ENCODE results near the gene ODR4.
"Not testable (repeated sequence)": the region's sequence is repeated elsewhere in the genome, so short reads cannot be mapped to it uniquely, and the experiment has no call there.

ODR4 gene

DNA sequence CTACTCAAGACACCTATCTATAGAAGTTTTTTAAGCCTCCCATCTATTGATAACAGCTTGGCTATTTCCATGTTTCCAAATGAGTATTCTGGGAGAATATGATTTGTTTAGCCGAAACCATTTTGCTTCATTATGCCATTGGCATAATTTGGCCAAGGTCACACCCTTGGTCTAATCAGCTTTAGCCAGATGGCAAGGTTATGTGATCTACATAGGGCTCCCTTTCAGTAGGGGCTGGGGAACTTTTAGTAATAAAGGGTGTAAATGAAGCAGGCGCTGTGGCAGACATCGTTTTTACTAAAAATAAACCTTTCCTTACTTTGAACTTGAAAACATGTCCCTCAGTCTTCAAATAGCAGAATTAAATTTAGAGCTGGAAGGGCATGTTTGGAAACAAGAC, 88.3 kb downstream of the ODR4 start:
- no peaks in the 10 kb centered on the region for H3K4me1 ChIP-seq (ENCODE audit: control insufficient read depth in 2 of 2, insufficient read depth in 1 of 2, low read depth in 1 of 2, low read length in 2 of 2)
- no peak overlapping the region for H3K18ac ChIP-seq (ENCODE audit: low read length)
- no peak overlapping the region for H3K4me3 ChIP-seq (ENCODE audit: low read length in 2 of 2)
- H3K14ac ChIP-seq (ENCODE audit: low read length) = no peak overlapping the region
- H4K91ac ChIP-seq (ENCODE audit: low read depth, low read length, poor library complexity) = no peak overlapping the region
- no peaks in the 10 kb centered on the region for H3K9me3 ChIP-seq (replicated peaks in 1 of 2; ENCODE audit: control insufficient read depth in 2 of 2, insufficient read depth in 1 of 2, low read depth in 1 of 2, low read length in 2 of 2)
- no peak overlapping the region for H3K4me2 ChIP-seq (ENCODE audit: insufficient read depth, low read length, poor library complexity, severe bottlenecking)
- no peaks in the 10 kb centered on the region for H3K36me3 ChIP-seq (replicated peaks in 1 of 2; ENCODE audit: control insufficient read depth in 2 of 2, insufficient read depth in 2 of 2, low read length in 2 of 2)
- H3K4ac ChIP-seq (ENCODE audit: low read length) = no peak overlapping the region
- no peak for DNase-seq (ENCODE audit: low spot score)
- no CpG with 5 or more reads among the region's 3 CpGs for WGBS, 2 donors (ENCODE audit: extremely low coverage in 2 of 2, insufficient read length in 2 of 2, insufficient replicate concordance in 1 of 2)
- H3K9ac ChIP-seq (ENCODE audit: low read depth, low read length, poor library complexity) = no peak overlapping the region
- no peak overlapping the region for H4K8ac ChIP-seq (ENCODE audit: low read depth, low read length)
- no peak overlapping the region for H3K27ac ChIP-seq (replicated peaks; ENCODE audit: low read length)
- no peak overlapping the region for H2BK15ac ChIP-seq (ENCODE audit: low read length)
- no peaks in the 10 kb centered on the region for H3K27me3 ChIP-seq (ENCODE audit: control insufficient read depth in 3 of 3, insufficient read depth in 3 of 3, low read depth in 1 of 3, low read length in 3 of 3)
- no peaks in the 10 kb centered on the region for H3K79me1 ChIP-seq (ENCODE audit: low read depth, low read length)
- H2BK5ac ChIP-seq (ENCODE audit: low read length) = no peak overlapping the region
- H2AK5ac ChIP-seq (ENCODE audit: low read depth, low read length) = no peak overlapping the region
- H2AFZ ChIP-seq (ENCODE audit: low read length) = no peak overlapping the region
- no peak overlapping the region for H2BK120ac ChIP-seq (ENCODE audit: low read depth, low read length)
- H3K23ac ChIP-seq (ENCODE audit: low read depth, low read length, poor library complexity) = no peak overlapping the region
- no peak overlapping the region for H2BK12ac ChIP-seq (ENCODE audit: low read length)

DNA sequence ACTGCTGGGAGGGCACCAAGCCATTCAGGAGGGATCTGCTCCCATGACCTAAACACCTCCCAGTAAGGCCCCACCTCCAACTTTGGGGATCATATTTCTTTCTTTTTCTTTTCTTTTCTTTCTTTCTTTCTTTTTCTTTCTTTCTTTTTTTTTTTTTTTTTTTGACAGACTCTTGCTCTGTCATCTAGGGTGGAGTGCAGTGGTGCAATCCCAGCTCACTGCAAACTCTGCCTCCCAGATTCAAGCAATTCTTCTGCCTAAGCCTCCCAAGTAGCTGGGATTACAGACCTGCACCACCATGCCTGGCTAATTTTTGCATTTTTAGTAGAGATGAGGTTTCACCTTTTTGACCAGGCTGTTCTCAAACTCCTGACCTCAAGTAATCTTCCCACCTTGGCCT, 89.9 kb downstream of the ODR4 start:
- H2AFZ ChIP-seq (ENCODE audit: low read length); DNase-seq (ENCODE audit: low spot score); H3K27ac ChIP-seq (replicated peaks; ENCODE audit: low read length); H3K18ac ChIP-seq (ENCODE audit: low read length); H3K36me3 ChIP-seq (replicated peaks in 1 of 2; ENCODE audit: control insufficient read depth in 2 of 2, insufficient read depth in 2 of 2, low read length in 2 of 2); H4K91ac ChIP-seq (ENCODE audit: low read depth, low read length, poor library complexity); H4K8ac ChIP-seq (ENCODE audit: low read depth, low read length); H3K23ac ChIP-seq (ENCODE audit: low read depth, low read length, poor library complexity); H3K9me3 ChIP-seq (replicated peaks in 1 of 2; ENCODE audit: control insufficient read depth in 2 of 2, insufficient read depth in 1 of 2, low read depth in 1 of 2, low read length in 2 of 2); H3K14ac ChIP-seq (ENCODE audit: low read length); H3K79me1 ChIP-seq (ENCODE audit: low read depth, low read length); H3K27me3 ChIP-seq (ENCODE audit: control insufficient read depth in 3 of 3, insufficient read depth in 3 of 3, low read depth in 1 of 3, low read length in 3 of 3); H3K9ac ChIP-seq (ENCODE audit: low read depth, low read length, poor library complexity); H3K4me1 ChIP-seq (ENCODE audit: control insufficient read depth in 2 of 2, insufficient read depth in 1 of 2, low read depth in 1 of 2, low read length in 2 of 2); H2BK120ac ChIP-seq (ENCODE audit: low read depth, low read length); H2BK15ac ChIP-seq (ENCODE audit: low read length); H2BK12ac ChIP-seq (ENCODE audit: low read length); H3K4me3 ChIP-seq (ENCODE audit: low read length in 2 of 2); H3K4me2 ChIP-seq (ENCODE audit: insufficient read depth, low read length, poor library complexity, severe bottlenecking); H2AK5ac ChIP-seq (ENCODE audit: low read depth, low read length); H3K4ac ChIP-seq (ENCODE audit: low read length); H2BK5ac ChIP-seq (ENCODE audit: low read length): not testable (repeated sequence)

GRCh38 chr1:186465946-186466345, 90.3 kb downstream of the ODR4 start:
- no peaks in the 10 kb centered on the region for H3K36me3 ChIP-seq (replicated peaks in 1 of 2; ENCODE audit: control insufficient read depth in 2 of 2, insufficient read depth in 2 of 2, low read length in 2 of 2)
- no peak overlapping the region for H4K8ac ChIP-seq (ENCODE audit: low read depth, low read length)
- H3K27ac ChIP-seq (replicated peaks; ENCODE audit: low read length) = no peak overlapping the region
- no peaks in the 10 kb centered on the region for H3K4me1 ChIP-seq (ENCODE audit: control insufficient read depth in 2 of 2, insufficient read depth in 1 of 2, low read depth in 1 of 2, low read length in 2 of 2)
- no peaks in the 10 kb centered on the region for H3K79me1 ChIP-seq (ENCODE audit: low read depth, low read length)
- no peak overlapping the region for H3K4me3 ChIP-seq (ENCODE audit: low read length in 2 of 2)
- H4K91ac ChIP-seq (ENCODE audit: low read depth, low read length, poor library complexity) = no peak overlapping the region
- H3K27me3 ChIP-seq (ENCODE audit: control insufficient read depth in 3 of 3, insufficient read depth in 3 of 3, low read depth in 1 of 3, low read length in 3 of 3) = no peaks in the 10 kb centered on the region
- H3K14ac ChIP-seq (ENCODE audit: low read length) = no peak overlapping the region
- no peaks in the 10 kb centered on the region for H3K9me3 ChIP-seq (replicated peaks in 1 of 2; ENCODE audit: control insufficient read depth in 2 of 2, insufficient read depth in 1 of 2, low read depth in 1 of 2, low read length in 2 of 2)
- H3K18ac ChIP-seq (ENCODE audit: low read length) = no peak overlapping the region
- H2AK5ac ChIP-seq (ENCODE audit: low read depth, low read length) = no peak overlapping the region
- no peak overlapping the region for H3K4ac ChIP-seq (ENCODE audit: low read length)
- no peak overlapping the region for H2BK15ac ChIP-seq (ENCODE audit: low read length)
- no peak overlapping the region for H2BK12ac ChIP-seq (ENCODE audit: low read length)
- no peak overlapping the region for H2BK120ac ChIP-seq (ENCODE audit: low read depth, low read length)
- no peak overlapping the region for H3K9ac ChIP-seq (ENCODE audit: low read depth, low read length, poor library complexity)
- no CpG with 5 or more reads among the region's 2 CpGs for WGBS, 2 donors (ENCODE audit: extremely low coverage in 2 of 2, insufficient read length in 2 of 2, insufficient replicate concordance in 1 of 2)
- H3K23ac ChIP-seq (ENCODE audit: low read depth, low read length, poor library complexity) = no peak overlapping the region
- H2BK5ac ChIP-seq (ENCODE audit: low read length) = no peak overlapping the region
- H3K4me2 ChIP-seq (ENCODE audit: insufficient read depth, low read length, poor library complexity, severe bottlenecking) = no peak overlapping the region
- no peak for DNase-seq (ENCODE audit: low spot score)
- no peak overlapping the region for H2AFZ ChIP-seq (ENCODE audit: low read length)
